Endodermal cell (in vitro differentiated cells): Measurements from ENCODE around the gene RHOT1. TPM values are rescaled to one million over a fixed set of nuclear protein-coding genes. Genes with fewer than 3 reads are reported as not detected.

ENCODE experiments used
- DNase-seq: peaks from one replicate; pipeline ENCODE4 v3.0.0-alpha.2; 2017
- H3K27ac ChIP-seq: 2 replicates; pipeline ENCODE4 v1.5.1; 2013; ENCODE audit warnings: mild to moderate bottlenecking, low read depth, low read length, moderate library complexity
- H3K27me3 ChIP-seq: 2 replicates; pipeline ENCODE4 v1.6.1; 2013; ENCODE audit warnings: mild to moderate bottlenecking, low read length, moderate library complexity; ENCODE audit not compliant: insufficient read depth, control insufficient read depth, poor library complexity, severe bottlenecking
- H3K36me3 ChIP-seq: 2 replicates; pipeline ENCODE4 v1.7.0; 2013; ENCODE audit warnings: mild to moderate bottlenecking, low read length, moderate library complexity; ENCODE audit not compliant: control insufficient read depth, insufficient read depth
- H3K4me1 ChIP-seq: one replicate; pipeline ENCODE4 v1.7.0; 2013; ENCODE audit warnings: low read length; ENCODE audit not compliant: control insufficient read depth, insufficient read depth
- H3K4me3 ChIP-seq: 2 replicates; pipeline ENCODE4 v1.5.1; 2013; ENCODE audit warnings: mild to moderate bottlenecking, low read length, moderate library complexity
- H3K9ac ChIP-seq: 2 replicates; pipeline ENCODE4 v1.6.1; 2013; ENCODE audit warnings: mild to moderate bottlenecking, low read length, moderate library complexity; ENCODE audit not compliant: poor library complexity, severe bottlenecking; ENCODE audit errors: extremely low read depth
- H3K9me3 ChIP-seq: 2 replicates; pipeline ENCODE4 v1.6.1; 2013; ENCODE audit warnings: mild to moderate bottlenecking, low read length, moderate library complexity; ENCODE audit not compliant: control insufficient read depth
- H3K27ac Mint-ChIP-seq: 2 replicates; pipeline ENCODE4 v1.8.0; 2020; ENCODE audit warnings: mixed read lengths
- H3K27me3 Mint-ChIP-seq: 2 replicates; pipeline ENCODE4 v1.8.0; 2021; ENCODE audit warnings: mild to moderate bottlenecking, mixed read lengths; ENCODE audit not compliant: insufficient read depth
- H3K36me3 Mint-ChIP-seq: 2 replicates; pipeline ENCODE4 v1.8.0; 2020; ENCODE audit warnings: low read depth, mixed read lengths
- H3K4me1 Mint-ChIP-seq: 2 replicates; pipeline ENCODE4 v1.8.0; 2020; ENCODE audit warnings: mixed read lengths
- H3K4me3 Mint-ChIP-seq: 2 replicates; pipeline ENCODE4 v1.8.0; 2020; ENCODE audit warnings: mild to moderate bottlenecking, moderate library complexity, mixed read lengths
- H3K9me3 Mint-ChIP-seq: 2 replicates; pipeline ENCODE4 v1.8.0; 2020; ENCODE audit warnings: mild to moderate bottlenecking, mixed read lengths
- WGBS, 2 experiments: methylation state at CpG; one replicate each; pipeline versions ENCODE4 v1.1.5 to v1.1.7; 2013; ENCODE audit warnings: missing lambda C conversion rate in 2 of 2, mixed read lengths in 1 of 2; ENCODE audit not compliant: insufficient coverage in 1 of 2, insufficient read length in 1 of 2; 5-methylcytosine and 5-hydroxymethylcytosine counted together
- total RNA-seq, 2 donors: library from RNA; stranded (reverse); fragmentation: NEBNext Ultra II Directional in 1 of 2; extraction: Animal tissue kit (Norgen Biotek cat#: 25700) in 1 of 2; gene quantifications; 2 replicates in 1 of 2; 3 replicates in 1 of 2; pipeline ENCODE4 v1.2.1, GENCODE V29; 2021
- TF ChIP-seq, protein P1 (sequence below): fragments of 200-600 bp; sonication (generic); conservative IDR thresholded peaks from 2 replicates; pipeline ENCODE4 v1.5.0; 2021; ENCODE audit warnings: antibody characterized with exemption, mild to moderate bottlenecking

Gene RHOT1
- total RNA-seq, 2 donors from 2014 or later = 30.0 to 35.7 TPM

GRCh38 chr17:32266389-32267301 lies 124.3 kb downstream of the RHOT1 start:
- no peaks in the 10 kb centered on the region for H3K36me3 Mint-ChIP-seq
- peaks cover 82% of the 10 kb centered on the region for H3K27me3 Mint-ChIP-seq
- peak overlapping the region; percentile 57 for H3K4me3 Mint-ChIP-seq
- peak; percentile 91 for DNase-seq
- H3K36me3 ChIP-seq = no peaks in the 10 kb centered on the region
- no peak overlapping the region for H3K9ac ChIP-seq
- WGBS, 2 experiments = 0% methylated on average over 31 to 76 of the region's 78 CpGs
- no peaks in the 10 kb centered on the region for H3K9me3 Mint-ChIP-seq
- peaks cover 6% of the 10 kb centered on the region for H3K4me1 ChIP-seq
- TF ChIP-seq, protein P1, sequence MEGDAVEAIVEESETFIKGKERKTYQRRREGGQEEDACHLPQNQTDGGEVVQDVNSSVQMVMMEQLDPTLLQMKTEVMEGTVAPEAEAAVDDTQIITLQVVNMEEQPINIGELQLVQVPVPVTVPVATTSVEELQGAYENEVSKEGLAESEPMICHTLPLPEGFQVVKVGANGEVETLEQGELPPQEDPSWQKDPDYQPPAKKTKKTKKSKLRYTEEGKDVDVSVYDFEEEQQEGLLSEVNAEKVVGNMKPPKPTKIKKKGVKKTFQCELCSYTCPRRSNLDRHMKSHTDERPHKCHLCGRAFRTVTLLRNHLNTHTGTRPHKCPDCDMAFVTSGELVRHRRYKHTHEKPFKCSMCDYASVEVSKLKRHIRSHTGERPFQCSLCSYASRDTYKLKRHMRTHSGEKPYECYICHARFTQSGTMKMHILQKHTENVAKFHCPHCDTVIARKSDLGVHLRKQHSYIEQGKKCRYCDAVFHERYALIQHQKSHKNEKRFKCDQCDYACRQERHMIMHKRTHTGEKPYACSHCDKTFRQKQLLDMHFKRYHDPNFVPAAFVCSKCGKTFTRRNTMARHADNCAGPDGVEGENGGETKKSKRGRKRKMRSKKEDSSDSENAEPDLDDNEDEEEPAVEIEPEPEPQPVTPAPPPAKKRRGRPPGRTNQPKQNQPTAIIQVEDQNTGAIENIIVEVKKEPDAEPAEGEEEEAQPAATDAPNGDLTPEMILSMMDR = no peak
- H3K4me1 Mint-ChIP-seq = peaks cover 20% of the 10 kb centered on the region
- peak overlapping the region; percentile 71 for H3K4me3 ChIP-seq
- no peaks in the 10 kb centered on the region for H3K9me3 ChIP-seq
- H3K27me3 ChIP-seq = peaks cover 84% of the 10 kb centered on the region
- no peak overlapping the region for H3K27ac Mint-ChIP-seq
- H3K27ac ChIP-seq = no peak overlapping the region

DNA sequence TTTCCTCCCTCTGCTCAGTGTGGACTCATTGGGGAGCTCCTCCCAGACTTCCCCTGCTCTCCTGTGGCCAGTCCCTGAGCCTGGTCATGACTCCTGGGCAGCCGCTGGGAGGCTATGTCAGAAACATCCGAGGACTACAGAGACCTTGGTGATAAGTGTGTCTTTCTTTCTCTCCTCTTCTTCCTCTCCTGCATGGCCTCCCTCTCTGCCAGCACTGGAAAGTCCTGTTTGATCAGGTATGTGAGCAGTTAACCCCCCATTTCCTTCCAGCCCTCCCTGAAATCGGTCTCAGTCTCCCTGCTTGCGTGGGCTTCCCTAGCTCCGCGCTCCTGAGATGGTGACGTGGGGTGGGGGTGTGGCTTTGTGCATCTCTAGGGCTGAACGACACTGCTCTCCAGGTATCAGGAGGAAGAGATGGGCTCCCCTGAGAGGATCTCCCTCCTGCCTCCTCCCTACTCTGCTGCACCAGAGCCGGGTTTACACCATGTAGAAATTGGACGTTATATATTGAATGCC lies 125.4 kb downstream of the RHOT1 start:
- peaks cover 27% of the 10 kb centered on the region for H3K4me1 Mint-ChIP-seq
- no peak overlapping the region for H3K27ac Mint-ChIP-seq
- Histone ChIP-seq H3K4me3 (no peak overlapping the region), H3K27me3 (peaks cover 73% of the 10 kb centered on the region), H3K9ac (no peak overlapping the region), H3K27ac (no peak overlapping the region), H3K9me3 (no peaks in the 10 kb centered on the region), H3K36me3 (no peaks in the 10 kb centered on the region), H3K4me1 (peaks cover 6% of the 10 kb centered on the region)
- DNase-seq = peak; percentile 80
- peaks cover 75% of the 10 kb centered on the region for H3K27me3 Mint-ChIP-seq
- TF ChIP-seq, protein P1 = no peak
- no peaks in the 10 kb centered on the region for H3K9me3 Mint-ChIP-seq
- WGBS, 2 experiments = 36% methylated on average over 10 of the region's 10 CpGs; no CpG with 5 or more reads in 1 of the 2 experiments
- no peaks in the 10 kb centered on the region for H3K36me3 Mint-ChIP-seq
- peak overlapping the region; percentile 57 for H3K4me3 Mint-ChIP-seq

GRCh38 chr17:32268734-32269288 lies 126.5 kb downstream of the RHOT1 start:
- Histone ChIP-seq H3K27ac (no peak overlapping the region), H3K4me1 (peaks cover 6% of the 10 kb centered on the region), H3K9me3 (no peaks in the 10 kb centered on the region), H3K36me3 (no peaks in the 10 kb centered on the region), H3K9ac (no peak overlapping the region), H3K27me3 (peaks cover 63% of the 10 kb centered on the region), H3K4me3 (no peak overlapping the region)
- 89 to 90% methylated on average over 6 to 7 of the region's 7 CpGs for WGBS, 2 experiments
- H3K36me3 Mint-ChIP-seq = no peaks in the 10 kb centered on the region
- peak; percentile 36 for DNase-seq
- peaks cover 27% of the 10 kb centered on the region for H3K4me1 Mint-ChIP-seq
- H3K27me3 Mint-ChIP-seq = peaks cover 65% of the 10 kb centered on the region
- no peaks in the 10 kb centered on the region for H3K9me3 Mint-ChIP-seq
- TF ChIP-seq, protein P1 = no peak
- H3K27ac Mint-ChIP-seq = no peak overlapping the region
- no peak overlapping the region for H3K4me3 Mint-ChIP-seq
